GM06990 (cell line): ENCODE data around the gene CDC42BPA.

Source experiments
- DNase-seq: peaks from one replicate; pipeline ENCODE4 v3.0.0-alpha.2; 2011; ENCODE audit not compliant: insufficient read length; ENCODE audit errors: extremely low read depth
- H3K27me3 ChIP-seq: replicated peaks from 2 replicates; pipeline ENCODE4 v1.6.0; 2011; ENCODE audit warnings: low read length; ENCODE audit not compliant: control insufficient read depth, insufficient read depth
- H3K36me3 ChIP-seq: 2 replicates; pipeline ENCODE4 v1.5.1; 2011; ENCODE audit warnings: low read length; ENCODE audit not compliant: control insufficient read depth, insufficient read depth
- H3K4me3 ChIP-seq: replicated peaks from 2 replicates; pipeline ENCODE4 v1.5.1; 2011; ENCODE audit warnings: low read depth, mild to moderate bottlenecking, control low read depth, low read length
- CTCF ChIP-seq: IDR thresholded peaks from 2 replicates; pipeline ENCODE4 v1.5.1; 2011; ENCODE audit warnings: low read length, control low read depth, mild to moderate bottlenecking, inconsistent platforms; ENCODE audit not compliant: insufficient read depth, poor library complexity, severe bottlenecking

CDC42BPA gene

DNA sequence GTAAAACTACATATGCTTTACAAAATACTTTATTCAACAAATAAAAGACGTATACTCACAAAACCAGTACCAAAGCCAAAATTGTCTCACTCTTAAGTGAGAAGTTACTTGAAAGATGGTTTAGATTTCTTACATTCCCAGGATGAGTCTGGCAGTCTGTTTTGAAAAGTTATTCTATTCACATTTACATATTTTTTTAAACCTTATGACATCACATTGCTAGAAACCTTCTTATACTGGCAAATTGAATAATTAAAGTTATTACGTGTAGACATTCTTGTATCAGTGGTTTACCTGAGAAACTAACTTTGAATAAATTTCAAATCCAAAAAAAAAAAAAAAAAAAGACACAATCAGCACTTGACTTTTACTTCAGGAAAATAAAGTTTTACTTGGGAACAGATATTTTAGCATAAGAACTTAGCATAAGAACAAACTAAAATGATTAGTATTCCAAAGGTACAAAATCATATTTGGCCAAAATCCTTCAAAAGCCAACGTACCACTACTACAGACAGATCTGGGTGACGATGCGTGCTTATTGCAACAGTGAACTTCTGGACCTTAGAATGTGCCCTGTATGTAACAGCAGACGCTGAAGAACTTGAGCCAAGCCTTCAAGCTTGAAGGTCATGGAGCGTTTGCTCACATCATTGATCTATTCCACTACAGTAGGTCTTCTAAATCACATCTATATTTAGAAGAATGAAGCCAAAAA lies 2.5 kb downstream of the CDC42BPA start:
- H3K4me3 ChIP-seq: no peak overlapping the region
- no peak for DNase-seq
- TF ChIP-seq CTCF: no peak
- peaks cover 2% of the 10 kb centered on the region; the same call in 1 of the 2 replicates for H3K27me3 ChIP-seq
- H3K36me3 ChIP-seq: no peaks in the 10 kb centered on the region

- no peak overlapping the region for H3K4me3 ChIP-seq
- H3K27me3 ChIP-seq: peaks cover 2% of the 10 kb centered on the region; the same call in 1 of the 2 replicates
- no peaks in the 10 kb centered on the region for H3K36me3 ChIP-seq
- no peak for DNase-seq
- no peak for TF ChIP-seq CTCF
These were observed 4.1 kb downstream of the CDC42BPA start for GRCh38 chr1:227314014-227314848.

DNA sequence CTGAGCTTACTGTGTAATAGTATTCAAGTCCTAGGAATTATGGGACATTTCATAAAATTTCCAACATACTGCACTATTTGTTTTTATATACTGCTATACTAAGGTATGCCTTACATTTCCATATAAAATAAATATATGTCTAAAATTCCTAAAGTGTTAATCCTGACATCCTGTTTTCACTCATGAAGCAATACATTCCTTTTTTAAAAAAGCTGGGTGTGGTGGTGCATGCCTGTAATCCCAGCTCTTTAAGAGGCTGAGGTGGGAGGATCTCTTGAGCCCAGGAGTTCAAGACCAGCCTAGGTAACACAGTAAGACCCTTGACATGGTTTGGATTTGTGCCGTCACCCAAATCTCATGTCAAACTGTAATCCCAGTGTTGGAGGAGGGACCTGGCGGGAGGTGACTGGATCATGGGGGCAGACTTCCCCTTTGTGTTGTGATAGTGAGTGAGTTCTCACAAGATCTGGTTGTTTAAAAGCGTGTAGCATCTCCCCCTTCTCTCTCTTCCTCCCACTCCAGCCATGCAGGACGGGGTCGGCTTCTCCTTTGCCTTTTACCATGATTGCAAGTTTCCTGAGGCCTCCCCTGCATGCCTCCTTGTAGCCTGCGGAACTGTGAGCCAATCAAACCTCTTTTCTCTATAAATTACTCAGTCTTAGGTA lies 5.8 kb downstream of the CDC42BPA start:
- no peak for DNase-seq
- no peak overlapping the region for H3K4me3 ChIP-seq
- TF ChIP-seq CTCF: no peak
- peaks cover under 1% of the 10 kb centered on the region; the same call in 1 of the 2 replicates for H3K27me3 ChIP-seq
- no peaks in the 10 kb centered on the region for H3K36me3 ChIP-seq

DNA sequence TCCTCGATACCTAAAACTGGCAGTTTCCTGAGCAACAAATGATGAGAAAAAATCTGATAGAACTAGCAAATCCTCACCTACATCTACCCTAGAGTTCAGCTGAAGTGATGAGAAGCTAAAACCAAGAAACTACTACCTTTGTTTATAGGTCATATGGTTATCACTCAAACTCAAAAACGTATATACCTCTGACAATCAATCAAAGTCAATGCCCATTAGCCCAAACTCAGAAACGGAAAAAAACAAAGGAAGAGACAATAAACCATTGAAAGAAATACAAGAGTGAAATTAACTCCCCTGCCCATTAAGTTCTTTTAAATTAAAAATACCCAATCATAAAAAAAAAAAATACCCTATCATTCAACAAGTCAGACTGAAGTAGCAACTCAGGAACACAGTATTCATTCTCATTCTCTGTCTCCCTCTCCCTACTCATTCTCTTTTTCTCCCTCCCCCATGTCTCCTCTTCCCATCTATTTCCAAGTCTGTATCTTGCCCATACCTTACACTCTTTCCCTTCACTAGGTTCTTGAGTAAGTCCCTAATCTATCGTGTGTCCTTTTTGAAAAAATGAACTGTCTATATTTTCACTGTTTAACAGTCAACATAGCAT lies 6.8 kb downstream of the CDC42BPA start:
- Histone ChIP-seq H3K27me3 (no peaks in the 10 kb centered on the region), H3K36me3 (no peaks in the 10 kb centered on the region), H3K4me3 (no peak overlapping the region)
- DNase-seq: no peak
- no peak for TF ChIP-seq CTCF

DNA sequence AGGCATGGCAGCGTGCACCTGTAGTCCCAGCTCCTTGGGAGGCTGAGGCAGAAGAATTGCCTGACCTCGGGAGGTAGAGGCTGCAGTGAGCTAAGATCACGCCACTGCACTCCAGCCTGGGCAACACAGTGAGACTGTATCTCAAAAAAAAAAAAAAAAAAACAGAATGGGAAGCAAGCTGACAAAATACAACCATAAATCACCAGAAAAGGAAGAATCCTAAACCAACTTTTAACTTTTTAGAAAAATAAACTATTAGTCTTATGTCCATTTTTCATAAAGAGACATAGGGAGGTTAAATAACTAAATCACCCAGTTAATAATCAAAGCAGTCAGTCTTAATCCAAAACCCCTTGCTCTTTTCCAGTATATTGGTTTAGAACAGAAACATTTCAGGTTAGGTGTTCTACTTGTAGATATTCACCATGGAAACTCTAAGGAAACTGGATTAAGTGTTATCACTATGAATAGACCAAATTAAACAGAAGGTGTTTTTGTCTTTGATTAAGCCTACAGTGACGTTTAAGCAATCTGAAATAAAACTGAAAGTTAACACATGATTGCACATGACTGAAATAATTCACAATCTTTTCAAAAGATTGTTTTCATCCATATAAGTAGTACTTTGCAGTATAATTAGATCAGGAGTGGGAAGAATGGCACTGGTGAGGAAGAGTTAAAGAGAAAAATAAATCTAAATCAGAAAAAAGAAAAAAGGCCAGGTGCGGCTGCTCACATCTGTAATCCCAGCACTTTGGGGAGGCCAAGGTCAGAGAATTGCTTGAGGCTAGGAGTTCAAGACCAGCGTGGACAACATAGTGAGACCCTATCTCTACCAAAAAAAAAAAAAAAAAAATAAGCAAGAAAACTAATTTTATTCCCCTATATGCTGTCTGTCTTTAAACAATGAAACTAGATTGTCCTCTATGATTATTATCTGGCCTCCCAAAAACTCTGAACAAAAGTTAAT lies 9.6 kb downstream of the CDC42BPA start:
- Histone ChIP-seq H3K4me3 (no peak overlapping the region), H3K27me3 (no peaks in the 10 kb centered on the region), H3K36me3 (no peaks in the 10 kb centered on the region)
- DNase-seq: no peak
- TF ChIP-seq CTCF: no peak
